ENCODE measurements around the gene DLL1. TPM values are rescaled to one million over a fixed set of nuclear protein-coding genes. Genes with fewer than 3 reads are reported as not detected.

DLL1 gene
- total RNA-seq, 1 donor from 2014 or later = 15.4 TPM

GRCh38 chr6:170238741-170239565 lies 51.9 kb downstream of the DLL1 start:
- ATAC-seq (no peak), DNase-seq (ENCODE audit: low spot score) (peak; percentile 46)
- intact Hi-C loops (cut with DNase I) = no loop called here

- DNase-seq (ENCODE audit: low spot score) = peak; percentile 26
- intact Hi-C loops (cut with DNase I) = no loop called here
- ATAC-seq = no peak
Measured at GRCh38 chr6:170237999-170238740, 52.7 kb downstream of the DLL1 start.

- ATAC-seq = no peak
- intact Hi-C loops (cut with DNase I) = no loop called here
- peak; percentile 34 for DNase-seq (ENCODE audit: low spot score)
Measured at GRCh38 chr6:170236131-170236836, 54.6 kb downstream of the DLL1 start.

- intact Hi-C loops (cut with DNase I) = no loop called here
- ATAC-seq (no peak), DNase-seq (ENCODE audit: low spot score) (peak; percentile 40)
Measured at GRCh38 chr6:170235391-170236125, 55.3 kb downstream of the DLL1 start.

- DNase-seq (ENCODE audit: low spot score) = no peak
- no peak for ATAC-seq
Measured at GRCh38 chr6:170234419-170234818, 56.5 kb downstream of the DLL1 start.

GRCh38 chr6:170233286-170234205 lies 57.3 kb downstream of the DLL1 start:
- intact Hi-C loops (cut with DNase I) = no loop called here
- ATAC-seq = no peak
- peak; percentile 33 for DNase-seq (ENCODE audit: low spot score)

More at GRCh38 chr6:170234419-170234818, 56.5 kb downstream of the DLL1 start:
- intact Hi-C loops (cut with DNase I) = no loop called here

Small RNAs within 50 kb of the gene (microRNA-seq; reads per million reads assigned to microRNA genes)
- not detected for gene MIR4644

Other genes with a start within 250 kb of the DLL1 start
- 36.5 TPM for gene FAM120B, start 15.7 kb upstream of the DLL1 start, total RNA-seq